ENCODE data around the gene CCDC81. TPM values are rescaled to one million over a fixed set of nuclear protein-coding genes. Genes with fewer than 3 reads are reported as not detected.

Gene CCDC81
- 5.6 and 6.5 TPM in 2 replicates for total RNA-seq (2012; rRNA removed)
- polyA plus RNA-seq (2012; rRNA removed), result 3.0 and 3.1 TPM in 2 replicates
- polyA plus RNA-seq (2012; cell fraction: cytosol; rRNA removed), result 0.78 and 3.5 TPM in 2 replicates
- 0.84 and 3.8 TPM in 2 replicates for polyA plus RNA-seq (2012; cell fraction: nucleus; rRNA removed; ENCODE audit: low replicate concordance)
- Bru-seq, nascent RNA, result percentile 47 among the genes with signal in this experiment
- percentile 35 among the genes with signal in this experiment for BruChase-seq, experiment 1, labeled RNA remaining after a 6-hour chase
- BruChase-seq, experiment 2, labeled RNA remaining after a 2-hour chase, result percentile 37 among the genes with signal in this experiment
- long read RNA-seq, partial matches to known transcripts, result 1 of 2 reads
- long read RNA-seq, other reads (novel, unspliced or antisense), result 1 of 2 reads

DNA sequence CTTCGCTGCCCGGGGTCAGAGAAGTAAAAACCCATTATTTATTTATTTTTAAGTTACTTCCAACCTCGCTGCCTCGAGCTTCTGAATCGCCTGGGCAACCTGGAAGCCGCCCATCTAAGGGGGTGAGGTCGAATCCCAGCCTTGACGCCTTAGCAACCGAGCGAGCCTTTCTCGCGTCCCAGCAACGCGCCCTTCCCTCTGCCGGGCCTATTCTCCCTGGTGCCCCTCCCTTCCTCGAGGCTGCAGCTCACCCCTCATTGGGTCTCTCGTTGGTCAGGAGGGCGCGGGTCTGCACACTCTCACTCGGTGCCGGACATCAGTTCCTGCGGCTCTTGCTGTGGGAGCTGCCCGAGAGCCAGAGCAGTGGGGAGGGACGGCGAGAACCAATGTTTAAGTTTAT, at the start of gene CCDC81:
Gene CCDC81, plus strand, starts transcription at position 302 of the 400 bp plus-strand sequence. CDS start 277 bp downstream, outside the sequence.
- Histone ChIP-seq H3K18ac (ENCODE audit: low read depth, low read length) (no peak within 1 kb of the TSS), H3K27ac (ENCODE audit: insufficient read depth, low read length) (no peak within 1 kb of the TSS), H2AK9ac (replicated peaks; ENCODE audit: low read depth, low read length, poor library complexity) (peak within 1 kb of the TSS; percentile 58), H3K36me3 (ENCODE audit: control insufficient read depth, insufficient read depth, low read length) (no peaks in the 10 kb centered on the region), H3K9ac (ENCODE audit: low read depth, low read length) (peak within 1 kb of the TSS; percentile 22; the same call in 1 of the 2 replicates), H3K4me2 (ENCODE audit: low read depth, low read length) (peak within 1 kb of the TSS; percentile 70), H2BK15ac (ENCODE audit: low read depth, low read length) (no peak within 1 kb of the TSS), H3K4ac (ENCODE audit: low read depth, low read length) (no peak within 1 kb of the TSS), H4K5ac (ENCODE audit: low read depth, low read length) (no peak within 1 kb of the TSS), H3K79me1 (ENCODE audit: low read depth in 1 of 2, low read length in 2 of 2) (no peaks in the 10 kb centered on the region), H4K8ac (ENCODE audit: low read depth in 2 of 2, low read length in 2 of 2) (0 out of 4 replicates have a peak within 1 kb of the TSS, but pooled peaks of 1 of the 2 experiments have one; percentile 21), H2AK5ac (ENCODE audit: low read depth, low read length) (no peak within 1 kb of the TSS; the same call in 1 of the 2 replicates), H2AFZ (replicated peaks; ENCODE audit: low read length, poor library complexity) (peak within 1 kb of the TSS; percentile 91), H2BK5ac (ENCODE audit: low read depth, low read length, poor library complexity, severe bottlenecking) (no peak within 1 kb of the TSS), H3K23ac (ENCODE audit: low read depth, low read length) (peak within 1 kb of the TSS; percentile 65), H2BK120ac (ENCODE audit: low read depth, low read length) (0 out of 2 replicates have a peak within 1 kb of the TSS, but pooled peaks have one; percentile 3), H3K9me1 (ENCODE audit: insufficient read depth, low read length) (no peaks in the 10 kb centered on the region), H3K9me3 (ENCODE audit: control insufficient read depth, insufficient read depth, low read length) (no peaks in the 10 kb centered on the region), H3K27me3 (ENCODE audit: control insufficient read depth, insufficient read depth, low read length) (no peaks in the 10 kb centered on the region), H3K56ac (ENCODE audit: extremely low read depth, insufficient read depth, low read length) (no peak within 1 kb of the TSS), H4K20me1 (ENCODE audit: insufficient read depth, low read length) (no peaks in the 10 kb centered on the region), H2BK20ac (ENCODE audit: low read depth, low read length) (no peak within 1 kb of the TSS), H3K4me1 (ENCODE audit: control insufficient read depth, insufficient read depth, low read length) (peaks cover 2% of the 10 kb centered on the region; the same call in 1 of the 2 replicates), H3K4me3 (ENCODE audit: insufficient read depth, low read depth, low read length) (peak within 1 kb of the TSS; percentile 27; the same call in 1 of the 2 replicates), H3K14ac (replicated peaks; ENCODE audit: low read depth, low read length) (no peak within 1 kb of the TSS), H4K91ac (ENCODE audit: insufficient read depth, low read depth, low read length) (no peak within 1 kb of the TSS)
- BruUV-seq (replicated peaks), result no TSS peak
- POLR2A ChIA-PET (ENCODE audit: unreplicated experiment), result no interaction called here
- CTCF ChIA-PET, result no interaction called here
- TF ChIP-seq MXI1 (IDR thresholded peaks at IDR 0.05; ENCODE audit: borderline replicate concordance, low read depth, low read length), result no peak
- no peak for TF ChIP-seq NFE2L2 (IDR thresholded peaks at IDR 0.05; ENCODE audit: low read depth, low read length)
- TF ChIP-seq, protein P1, sequence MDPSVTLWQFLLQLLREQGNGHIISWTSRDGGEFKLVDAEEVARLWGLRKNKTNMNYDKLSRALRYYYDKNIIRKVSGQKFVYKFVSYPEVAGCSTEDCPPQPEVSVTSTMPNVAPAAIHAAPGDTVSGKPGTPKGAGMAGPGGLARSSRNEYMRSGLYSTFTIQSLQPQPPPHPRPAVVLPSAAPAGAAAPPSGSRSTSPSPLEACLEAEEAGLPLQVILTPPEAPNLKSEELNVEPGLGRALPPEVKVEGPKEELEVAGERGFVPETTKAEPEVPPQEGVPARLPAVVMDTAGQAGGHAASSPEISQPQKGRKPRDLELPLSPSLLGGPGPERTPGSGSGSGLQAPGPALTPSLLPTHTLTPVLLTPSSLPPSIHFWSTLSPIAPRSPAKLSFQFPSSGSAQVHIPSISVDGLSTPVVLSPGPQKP (IDR thresholded peaks at IDR 0.05; ENCODE audit: borderline replicate concordance, low read depth, low read length), result no peak
- no peak for TF ChIP-seq RFX5 (IDR thresholded peaks at IDR 0.05; ENCODE audit: low read depth, low read length)
- TF ChIP-seq FOS (IDR thresholded peaks at IDR 0.05; ENCODE audit: low read depth, low read length), result no peak
- TF ChIP-seq, protein P2, sequence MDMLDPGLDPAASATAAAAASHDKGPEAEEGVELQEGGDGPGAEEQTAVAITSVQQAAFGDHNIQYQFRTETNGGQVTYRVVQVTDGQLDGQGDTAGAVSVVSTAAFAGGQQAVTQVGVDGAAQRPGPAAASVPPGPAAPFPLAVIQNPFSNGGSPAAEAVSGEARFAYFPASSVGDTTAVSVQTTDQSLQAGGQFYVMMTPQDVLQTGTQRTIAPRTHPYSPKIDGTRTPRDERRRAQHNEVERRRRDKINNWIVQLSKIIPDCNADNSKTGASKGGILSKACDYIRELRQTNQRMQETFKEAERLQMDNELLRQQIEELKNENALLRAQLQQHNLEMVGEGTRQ (IDR thresholded peaks at IDR 0.05; ENCODE audit: low read depth, low read length), result no peak
- TF ChIP-seq SMC3 (IDR thresholded peaks at IDR 0.05; ENCODE audit: low read depth, low read length), result no peak
- no peak for TF ChIP-seq POLR2A (IDR thresholded peaks at IDR 0.05; ENCODE audit: low read depth, low read length)
- TF ChIP-seq MAZ (IDR thresholded peaks at IDR 0.05; ENCODE audit: borderline replicate concordance, low read depth, low read length), result no peak
- no peak for TF ChIP-seq CEBPB (IDR thresholded peaks at IDR 0.05; ENCODE audit: low read depth, low read length)
- TF ChIP-seq BHLHE40 (IDR thresholded peaks at IDR 0.05; ENCODE audit: low read depth, low read length), result no peak
- TF ChIP-seq, protein P3, sequence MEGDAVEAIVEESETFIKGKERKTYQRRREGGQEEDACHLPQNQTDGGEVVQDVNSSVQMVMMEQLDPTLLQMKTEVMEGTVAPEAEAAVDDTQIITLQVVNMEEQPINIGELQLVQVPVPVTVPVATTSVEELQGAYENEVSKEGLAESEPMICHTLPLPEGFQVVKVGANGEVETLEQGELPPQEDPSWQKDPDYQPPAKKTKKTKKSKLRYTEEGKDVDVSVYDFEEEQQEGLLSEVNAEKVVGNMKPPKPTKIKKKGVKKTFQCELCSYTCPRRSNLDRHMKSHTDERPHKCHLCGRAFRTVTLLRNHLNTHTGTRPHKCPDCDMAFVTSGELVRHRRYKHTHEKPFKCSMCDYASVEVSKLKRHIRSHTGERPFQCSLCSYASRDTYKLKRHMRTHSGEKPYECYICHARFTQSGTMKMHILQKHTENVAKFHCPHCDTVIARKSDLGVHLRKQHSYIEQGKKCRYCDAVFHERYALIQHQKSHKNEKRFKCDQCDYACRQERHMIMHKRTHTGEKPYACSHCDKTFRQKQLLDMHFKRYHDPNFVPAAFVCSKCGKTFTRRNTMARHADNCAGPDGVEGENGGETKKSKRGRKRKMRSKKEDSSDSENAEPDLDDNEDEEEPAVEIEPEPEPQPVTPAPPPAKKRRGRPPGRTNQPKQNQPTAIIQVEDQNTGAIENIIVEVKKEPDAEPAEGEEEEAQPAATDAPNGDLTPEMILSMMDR (conservative IDR thresholded peaks at IDR 0.05; ENCODE audit: low read depth, low read length), result no peak
- no peak for TF ChIP-seq RAD21 (IDR thresholded peaks at IDR 0.05; ENCODE audit: low read length)
- no peak for TF ChIP-seq CHD1 (IDR thresholded peaks at IDR 0.05; ENCODE audit: low read depth, low read length)
- TF ChIP-seq MAFK (IDR thresholded peaks at IDR 0.05; ENCODE audit: low read depth, low read length), result no peak
- DNase-seq (no peak), ATAC-seq (ENCODE audit: low read depth) (peak; percentile 35)
- in situ Hi-C loops (cut with MboI; ENCODE audit: low sequenced_read_pairs) (no loop called here), dilution Hi-C loops (cut with HindIII; ENCODE audit: low sequenced_read_pairs, unreplicated experiment) (no loop called here), intact Hi-C loops (cut with micrococcal nuclease) (no loop called here)
- WGBS, 2 experiments (ENCODE audit: extremely low coverage in 2 of 2, insufficient read length in 1 of 2), result 7% methylated on average over 3 of the region's 25 CpGs; no CpG with 5 or more reads in 1 of the 2 experiments
